ENCODE measurements around the gene WFS1.

DNA sequence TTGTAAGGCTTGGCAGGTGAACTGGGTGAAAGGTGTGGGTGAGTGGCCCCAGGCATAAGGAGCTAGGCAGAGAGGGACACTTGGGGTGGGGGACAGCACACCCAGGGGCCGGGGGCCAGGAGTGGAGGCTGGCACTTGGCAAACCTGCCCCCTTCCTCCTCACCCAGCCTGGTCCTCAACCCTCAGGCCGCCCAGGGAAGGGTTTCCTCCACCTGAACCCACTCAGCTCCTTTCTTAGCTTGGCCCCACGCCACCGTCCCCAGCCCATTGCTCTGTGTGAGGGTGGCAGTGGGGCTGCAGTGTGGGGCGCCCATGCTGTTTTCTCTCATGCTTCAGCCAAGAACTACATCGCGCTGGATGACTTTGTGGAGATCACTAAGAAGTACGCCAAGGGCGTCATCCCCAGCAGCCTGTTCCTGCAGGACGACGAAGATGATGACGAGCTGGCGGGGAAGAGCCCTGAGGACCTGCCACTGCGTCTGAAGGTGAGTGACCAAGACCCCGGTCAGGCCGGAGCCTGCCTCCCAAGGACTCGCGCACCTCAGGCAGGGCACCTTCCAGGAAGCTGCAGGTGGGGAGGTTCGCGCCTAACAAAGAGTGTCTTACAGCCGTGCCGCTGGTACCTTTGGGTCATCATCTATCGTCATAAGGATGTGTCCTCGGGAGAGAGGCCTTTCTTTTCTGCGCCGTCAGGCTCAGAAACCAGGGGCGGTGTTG is 25.2 kb downstream of the WFS1 start:
- TF ChIP-seq RAD21 (IDR thresholded peaks at IDR 0.05; ENCODE audit: low read length) (no peak), FOSL2 (IDR thresholded peaks at IDR 0.05; ENCODE audit: borderline replicate concordance, low read depth) (no peak), EP300 (IDR thresholded peaks at IDR 0.05; ENCODE audit: borderline replicate concordance in 1 of 2, low read depth in 1 of 2, low read length in 1 of 2) (no peak), USF2 (IDR thresholded peaks at IDR 0.05; ENCODE audit: borderline replicate concordance, low read depth, low read length) (no peak), REST (IDR thresholded peaks at IDR 0.05; ENCODE audit: low read depth, low read length) (no peak), SIN3A (IDR thresholded peaks at IDR 0.05; ENCODE audit: borderline replicate concordance, low read depth, low read length) (no peak), SMC3 (IDR thresholded peaks at IDR 0.05; ENCODE audit: low read depth, low read length) (no peak), YY1 (IDR thresholded peaks at IDR 0.05; ENCODE audit: low read depth) (no peak)
- TF ChIP-seq, protein P1, sequence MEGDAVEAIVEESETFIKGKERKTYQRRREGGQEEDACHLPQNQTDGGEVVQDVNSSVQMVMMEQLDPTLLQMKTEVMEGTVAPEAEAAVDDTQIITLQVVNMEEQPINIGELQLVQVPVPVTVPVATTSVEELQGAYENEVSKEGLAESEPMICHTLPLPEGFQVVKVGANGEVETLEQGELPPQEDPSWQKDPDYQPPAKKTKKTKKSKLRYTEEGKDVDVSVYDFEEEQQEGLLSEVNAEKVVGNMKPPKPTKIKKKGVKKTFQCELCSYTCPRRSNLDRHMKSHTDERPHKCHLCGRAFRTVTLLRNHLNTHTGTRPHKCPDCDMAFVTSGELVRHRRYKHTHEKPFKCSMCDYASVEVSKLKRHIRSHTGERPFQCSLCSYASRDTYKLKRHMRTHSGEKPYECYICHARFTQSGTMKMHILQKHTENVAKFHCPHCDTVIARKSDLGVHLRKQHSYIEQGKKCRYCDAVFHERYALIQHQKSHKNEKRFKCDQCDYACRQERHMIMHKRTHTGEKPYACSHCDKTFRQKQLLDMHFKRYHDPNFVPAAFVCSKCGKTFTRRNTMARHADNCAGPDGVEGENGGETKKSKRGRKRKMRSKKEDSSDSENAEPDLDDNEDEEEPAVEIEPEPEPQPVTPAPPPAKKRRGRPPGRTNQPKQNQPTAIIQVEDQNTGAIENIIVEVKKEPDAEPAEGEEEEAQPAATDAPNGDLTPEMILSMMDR (IDR thresholded peaks at IDR 0.05) = no peak
- TF ChIP-seq, protein P2, sequence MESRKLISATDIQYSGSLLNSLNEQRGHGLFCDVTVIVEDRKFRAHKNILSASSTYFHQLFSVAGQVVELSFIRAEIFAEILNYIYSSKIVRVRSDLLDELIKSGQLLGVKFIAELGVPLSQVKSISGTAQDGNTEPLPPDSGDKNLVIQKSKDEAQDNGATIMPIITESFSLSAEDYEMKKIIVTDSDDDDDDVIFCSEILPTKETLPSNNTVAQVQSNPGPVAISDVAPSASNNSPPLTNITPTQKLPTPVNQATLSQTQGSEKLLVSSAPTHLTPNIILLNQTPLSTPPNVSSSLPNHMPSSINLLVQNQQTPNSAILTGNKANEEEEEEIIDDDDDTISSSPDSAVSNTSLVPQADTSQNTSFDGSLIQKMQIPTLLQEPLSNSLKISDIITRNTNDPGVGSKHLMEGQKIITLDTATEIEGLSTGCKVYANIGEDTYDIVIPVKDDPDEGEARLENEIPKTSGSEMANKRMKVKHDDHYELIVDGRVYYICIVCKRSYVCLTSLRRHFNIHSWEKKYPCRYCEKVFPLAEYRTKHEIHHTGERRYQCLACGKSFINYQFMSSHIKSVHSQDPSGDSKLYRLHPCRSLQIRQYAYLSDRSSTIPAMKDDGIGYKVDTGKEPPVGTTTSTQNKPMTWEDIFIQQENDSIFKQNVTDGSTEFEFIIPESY (IDR thresholded peaks at IDR 0.05; ENCODE audit: borderline replicate concordance, low read depth) = no peak
